Measurements from ENCODE around the gene RAB18. TPM values are rescaled to one million over a fixed set of nuclear protein-coding genes. Genes with fewer than 3 reads are reported as not detected.

The RAB18 gene
- total and polyA plus RNA-seq, 2 of the 8 experiments (the other 6 are each of a cell fraction or from before 2014, with no cell fraction given): 14.7 to 69.7 TPM

GRCh38 chr10:27530477-27530876 is 26.4 kb downstream of the RAB18 start:
- TF ChIP-seq CEBPB (IDR thresholded peaks at IDR 0.05; ENCODE audit: low read depth, low read length) (no peak), SRF (IDR thresholded peaks at IDR 0.05; ENCODE audit: low read depth, low read length) (no peak), POLR2AphosphoS5 (IDR thresholded peaks at IDR 0.05; ENCODE audit: low read depth, low read length) (no peak), BRCA1 (IDR thresholded peaks at IDR 0.05; ENCODE audit: low read depth, low read length) (no peak), BCL11A (IDR thresholded peaks at IDR 0.05; ENCODE audit: low read depth in 2 of 2, low read length in 2 of 2) (no peak), SAP30 (IDR thresholded peaks at IDR 0.05; ENCODE audit: insufficient read depth, insufficient replicate concordance, low read length) (no peak), CHD2 (IDR thresholded peaks at IDR 0.05; ENCODE audit: low read length) (no peak), BACH1 (IDR thresholded peaks at IDR 0.05; ENCODE audit: low read length) (no peak), YY1 (IDR thresholded peaks at IDR 0.05; ENCODE audit: low read depth, low read length) (no peak), POU5F1 (IDR thresholded peaks at IDR 0.05; ENCODE audit: low read depth, low read length) (no peak)
- FAIRE-seq: no peak
- Histone ChIP-seq H4K5ac (ENCODE audit: insufficient read length, low read depth, low read length) (no peak overlapping the region), H2BK120ac (replicated peaks; ENCODE audit: low read depth, low read length) (no peak overlapping the region), H4K20me1 (replicated peaks in 1 of 2; ENCODE audit: control insufficient read depth in 1 of 2, insufficient read depth in 2 of 2, low read length in 2 of 2) (no peaks in the 10 kb centered on the region), H3K79me1 (ENCODE audit: low read depth, low read length) (no peaks in the 10 kb centered on the region; the same call in 1 of the 2 replicates), H3K36me3 (ENCODE audit: control insufficient read depth in 2 of 4, insufficient read depth in 4 of 4, low read length in 3 of 4) (peaks cover 0 to 13% (median 2%) of the 10 kb centered on the region in 4 experiments; a peak in 3 of 8 replicates), H3K79me2 (ENCODE audit: control insufficient read depth in 1 of 2, insufficient read depth in 2 of 2, low read length in 2 of 2) (peaks cover 0 to 10% of the 10 kb centered on the region in 2 experiments; a peak in 1 of 4 replicates), H3K18ac (ENCODE audit: extremely low read depth, low read length) (no peak overlapping the region), H3K4me1 (replicated peaks in 1 of 4; ENCODE audit: control insufficient read depth in 3 of 4, insufficient read depth in 4 of 4, low read length in 3 of 4) (peaks cover 0 to 9% (median 0%) of the 10 kb centered on the region in 4 experiments; a peak in 1 of 7 replicates), H3K4me2 (ENCODE audit: insufficient read depth in 1 of 2, low read depth in 2 of 2, low read length in 2 of 2) (no peak overlapping the region), H2AK5ac (ENCODE audit: low read depth, low read length) (no peak overlapping the region), H3K23me2 (ENCODE audit: low read depth, low read length) (no peaks in the 10 kb centered on the region), H4K91ac (replicated peaks; ENCODE audit: insufficient read length, low read length) (no peak overlapping the region), H3K9me3 (ENCODE audit: insufficient read depth in 2 of 2, low read depth in 1 of 2, low read length in 1 of 2) (no peaks in the 10 kb centered on the region), H4K8ac (ENCODE audit: extremely low read depth, insufficient read depth, low read length) (no peak overlapping the region), H2BK12ac (ENCODE audit: low read depth, low read length) (no peak overlapping the region), H3K14ac (ENCODE audit: insufficient read length) (no peak overlapping the region), H3K56ac (replicated peaks; ENCODE audit: insufficient read length, low read depth, low read length) (no peak overlapping the region), H3K4ac (replicated peaks; ENCODE audit: insufficient read length, low read depth, low read length) (no peak overlapping the region), H3K23ac (ENCODE audit: insufficient read length) (no peak overlapping the region), H3K27me3 (replicated peaks in 1 of 4; ENCODE audit: control insufficient read depth in 3 of 4, extremely low read depth in 1 of 4, insufficient read depth in 3 of 4, low read length in 3 of 4) (no peaks in the 10 kb centered on the region), H3K27ac (ENCODE audit: low read depth, low read length) (no peak overlapping the region), H2AFZ (ENCODE audit: low read length) (no peak overlapping the region), H3K4me3 (ENCODE audit: extremely low read depth in 1 of 4, insufficient read depth in 2 of 4, low read depth in 3 of 4, low read length in 4 of 4) (no peak overlapping the region), H2BK15ac (ENCODE audit: low read length) (no peak overlapping the region), H2BK5ac (ENCODE audit: low read depth, low read length) (no peak overlapping the region), H2BK20ac (ENCODE audit: low read length) (no peak overlapping the region), H3K9ac (replicated peaks in 1 of 4; ENCODE audit: extremely low read depth in 1 of 4, low read depth in 3 of 4, low read length in 3 of 4) (no peak overlapping the region)
- POLR2A ChIA-PET (ENCODE audit: partially characterized antibody): no interaction called here
- CTCF ChIA-PET (ENCODE audit: partially characterized antibody): no interaction called here
- no peak for DNase-seq (ENCODE audit: low read depth in 1 of 2, low spot score in 2 of 2)
- 93% methylated on average over 1 of the region's 1 CpG; no CpG with 5 or more reads in 1 of the 2 experiments for WGBS, 2 experiments (ENCODE audit: extremely low coverage in 1 of 2, insufficient coverage in 1 of 2, insufficient read length in 1 of 2, insufficient replicate concordance in 2 of 2, low coverage in 1 of 2, low lambda C conversion rate in 2 of 2, missing lambda C conversion rate in 1 of 2)
